ENCODE measurements around the gene PLIN3.
A peak's percentile ranks its signal among the peaks of the same experiment; 100 is the strongest.

Gene PLIN3

DNA sequence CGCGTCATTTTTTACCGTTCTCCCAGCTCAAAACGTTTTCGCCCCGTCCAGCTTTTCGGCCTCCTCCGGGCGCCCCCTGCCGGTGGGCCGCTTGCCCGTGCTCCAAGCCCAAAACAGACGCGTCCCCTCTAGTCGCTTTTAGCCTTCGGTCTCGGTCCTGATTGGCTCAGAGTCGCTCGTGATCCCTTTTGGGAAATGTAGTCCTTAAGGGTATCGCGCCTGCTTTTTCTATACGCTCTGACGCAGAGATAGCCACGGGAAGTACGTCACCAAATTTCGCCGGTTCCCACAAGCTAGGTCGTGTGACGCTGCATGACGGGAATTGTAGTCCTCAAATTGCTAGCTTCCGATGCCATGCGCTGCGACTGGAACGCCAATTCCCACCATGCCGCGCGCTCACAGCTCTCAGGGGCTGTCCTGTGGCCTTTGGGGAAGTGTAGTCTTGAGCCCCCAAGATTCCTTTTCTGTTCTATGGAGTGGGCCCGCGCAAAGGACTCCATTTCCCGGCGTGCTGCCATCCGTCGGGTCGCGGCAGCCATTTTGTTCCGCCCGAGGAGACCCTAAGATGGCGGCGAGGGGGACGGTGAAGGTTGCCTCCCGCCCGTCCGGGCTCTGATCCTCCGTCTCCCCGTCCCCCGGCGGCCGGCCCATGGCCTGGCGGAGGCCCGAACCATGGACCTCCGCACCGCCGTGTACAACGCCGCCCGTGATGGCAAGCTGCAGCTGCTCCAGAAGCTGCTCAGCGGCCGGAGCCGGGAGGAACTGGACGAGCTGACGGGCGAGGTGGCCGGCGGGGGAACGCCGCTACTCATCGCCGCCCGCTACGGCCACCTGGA lies 76.1 kb downstream of the PLIN3 start, which contains the start of gene FEM1A (continued):
- peak; percentile 81; the same call in 1 of the 2 replicates for TF ChIP-seq ZNF565 (CRISPR knock-in tag; conservative IDR thresholded peaks at IDR 0.05; ENCODE audit: low read depth)
- TF ChIP-seq, protein P1, sequence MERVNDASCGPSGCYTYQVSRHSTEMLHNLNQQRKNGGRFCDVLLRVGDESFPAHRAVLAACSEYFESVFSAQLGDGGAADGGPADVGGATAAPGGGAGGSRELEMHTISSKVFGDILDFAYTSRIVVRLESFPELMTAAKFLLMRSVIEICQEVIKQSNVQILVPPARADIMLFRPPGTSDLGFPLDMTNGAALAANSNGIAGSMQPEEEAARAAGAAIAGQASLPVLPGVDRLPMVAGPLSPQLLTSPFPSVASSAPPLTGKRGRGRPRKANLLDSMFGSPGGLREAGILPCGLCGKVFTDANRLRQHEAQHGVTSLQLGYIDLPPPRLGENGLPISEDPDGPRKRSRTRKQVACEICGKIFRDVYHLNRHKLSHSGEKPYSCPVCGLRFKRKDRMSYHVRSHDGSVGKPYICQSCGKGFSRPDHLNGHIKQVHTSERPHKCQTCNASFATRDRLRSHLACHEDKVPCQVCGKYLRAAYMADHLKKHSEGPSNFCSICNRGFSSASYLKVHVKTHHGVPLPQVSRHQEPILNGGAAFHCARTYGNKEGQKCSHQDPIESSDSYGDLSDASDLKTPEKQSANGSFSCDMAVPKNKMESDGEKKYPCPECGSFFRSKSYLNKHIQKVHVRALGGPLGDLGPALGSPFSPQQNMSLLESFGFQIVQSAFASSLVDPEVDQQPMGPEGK (CRISPR knock-in tag; IDR thresholded peaks at IDR 0.05; ENCODE audit: borderline replicate concordance) = no peak

All from SK-N-SH treated with all-trans-retinoic acid at 6 μM for 48 hours (cell line).